Tibial nerve (tissue), 4 donors: ENCODE measurements around the gene PLPP4.

Experiments
- CTCF ChIP-seq, 5 experiments: fragments of 200-600 bp in 3 of 5; fragments of 450-650 bp in 2 of 5; sonication (generic) in 3 of 5; IDR thresholded peaks; one replicate each; pipeline ENCODE4 v1.5.1; 2016 to 2019; ENCODE audit warnings: antibody characterized with exemption in 5 of 5, mild to moderate bottlenecking in 3 of 5, moderate library complexity in 2 of 5
- EP300 ChIP-seq, 2 donors: sonication (generic); formaldehyde crosslinking; IDR thresholded peaks; one replicate each; pipeline ENCODE4 v1.6.1; 2017; ENCODE audit warnings: antibody characterized with exemption in 2 of 2, mild to moderate bottlenecking in 1 of 2
- POLR2A ChIP-seq, 2 donors: fragments of 450-650 bp; IDR thresholded peaks; one replicate each; pipeline ENCODE4 v1.6.1; 2017; ENCODE audit warnings: antibody characterized with exemption in 2 of 2, mild to moderate bottlenecking in 2 of 2, moderate library complexity in 2 of 2

- TF ChIP-seq CTCF (IDR thresholded peaks at IDR 0.05) (no peak), POLR2A (IDR thresholded peaks at IDR 0.05) (no peak), EP300 (IDR thresholded peaks at IDR 0.05) (no peak)
These were observed 113.4 kb downstream of the PLPP4 start for GRCh38 chr10:120570418-120570817.
